Activated CD8-positive, alpha-beta T cell treated with anti-CD3 and anti-CD28 coated beads, Interleukin-2, amount 10 ng/mL, durations not matched to agents 7 days and 5 days (primary cell): Measurements from ENCODE around the gene RNPS1. TPM values are rescaled to one million over a fixed set of nuclear protein-coding genes. Genes with fewer than 3 reads are reported as not detected.

Experiments
- ATAC-seq: fragments of 150-1000 bp; cut with Tn5 transposase; one replicate; pipeline ENCODE4 v1.10.0; 2021; ENCODE audit warnings: moderate library complexity
- CTCF ChIA-PET: fragments of 350-600 bp; sonication (Branson Sonifier 250); formaldehyde crosslinking; loops from one replicate; lab custom pipeline; 2021; ENCODE audit warnings: antibody characterized with exemption; lab: Charles Lee
- POLR2A ChIA-PET: fragments of 350-600 bp; sonication (Branson Sonifier 250); formaldehyde crosslinking; loops from one replicate; lab custom pipeline; 2021; ENCODE audit warnings: antibody characterized with exemption; lab: Charles Lee
- DNase-seq: peaks from one replicate; pipeline ENCODE4 v3.0.0-alpha.2; 2020
- H3K27ac Mint-ChIP-seq: one replicate; pipeline ENCODE4 v1.8.0; 2021; ENCODE audit warnings: mild to moderate bottlenecking, mixed read lengths
- H3K27me3 Mint-ChIP-seq: one replicate; pipeline ENCODE4 v1.8.0; 2021; ENCODE audit warnings: low read depth, mixed read lengths
- H3K36me3 Mint-ChIP-seq: one replicate; pipeline ENCODE4 v1.8.0; 2021; ENCODE audit warnings: low read depth, mixed read lengths
- H3K4me1 Mint-ChIP-seq: one replicate; pipeline ENCODE4 v1.8.0; 2021; ENCODE audit warnings: low read depth, mixed read lengths
- H3K4me3 Mint-ChIP-seq: one replicate; pipeline ENCODE4 v1.8.0; 2021; ENCODE audit warnings: mild to moderate bottlenecking, mixed read lengths
- H3K9me3 Mint-ChIP-seq: one replicate; pipeline ENCODE4 v1.8.0; 2022; ENCODE audit warnings: mixed read lengths; ENCODE audit not compliant: insufficient read depth
- total RNA-seq, 2 experiments: library from RNA; stranded (reverse); gene quantifications; one replicate each; pipeline ENCODE4 v1.2.3, GENCODE V29; 2021

Gene RNPS1
- total RNA-seq, 2 experiments from 2014 or later: 260 to 268 TPM

DNA sequence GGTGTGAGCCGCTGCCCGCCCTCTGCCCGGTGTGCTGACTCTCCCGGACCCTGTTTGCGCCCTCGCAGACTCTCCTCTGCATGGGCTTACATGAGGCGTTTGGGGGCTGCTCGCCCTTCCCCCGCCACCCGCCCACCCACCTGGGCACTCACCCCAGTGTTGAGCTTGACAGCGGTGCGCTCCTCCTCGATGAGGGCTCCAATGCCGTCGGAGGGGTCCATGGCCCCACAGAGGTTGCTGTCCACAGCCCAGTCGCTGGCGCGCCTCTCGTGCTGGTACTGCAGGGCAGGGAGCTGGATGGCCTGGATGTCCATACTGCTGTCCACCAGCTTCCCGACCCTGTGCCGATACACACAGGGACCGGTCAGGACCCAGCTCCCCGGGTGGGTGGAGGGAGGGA lies 21.4 kb upstream of the RNPS1 start:
- DNase-seq (no peak), ATAC-seq (no peak)
- CTCF ChIA-PET: no interaction called here
- no peak overlapping the region for H3K4me3 Mint-ChIP-seq
- POLR2A ChIA-PET: interaction anchor here (1.3 kb wide), 1 partner anchor 9 kb away, joined by 3 read pairs; no protein-coding TSS in a partner anchor
- H3K36me3 Mint-ChIP-seq: no peaks in the 10 kb centered on the region
- H3K4me1 Mint-ChIP-seq: no peaks in the 10 kb centered on the region
- H3K27ac Mint-ChIP-seq: no peak overlapping the region
- no peaks in the 10 kb centered on the region for H3K9me3 Mint-ChIP-seq
- H3K27me3 Mint-ChIP-seq: no peaks in the 10 kb centered on the region

- Mint-ChIP-seq H3K9me3 (no peaks in the 10 kb centered on the region), H3K27me3 (no peaks in the 10 kb centered on the region), H3K4me1 (no peaks in the 10 kb centered on the region), H3K4me3 (no peak overlapping the region), H3K27ac (no peak overlapping the region), H3K36me3 (no peaks in the 10 kb centered on the region)
- CTCF ChIA-PET: no interaction called here
- no peak for DNase-seq
- ATAC-seq: no peak
- POLR2A ChIA-PET: interaction anchor here (1.3 kb wide), 1 partner anchor 9 kb away, joined by 3 read pairs; no protein-coding TSS in a partner anchor
Measured at GRCh38 chr16:2288726-2289125, 20.8 kb upstream of the RNPS1 start.

DNA sequence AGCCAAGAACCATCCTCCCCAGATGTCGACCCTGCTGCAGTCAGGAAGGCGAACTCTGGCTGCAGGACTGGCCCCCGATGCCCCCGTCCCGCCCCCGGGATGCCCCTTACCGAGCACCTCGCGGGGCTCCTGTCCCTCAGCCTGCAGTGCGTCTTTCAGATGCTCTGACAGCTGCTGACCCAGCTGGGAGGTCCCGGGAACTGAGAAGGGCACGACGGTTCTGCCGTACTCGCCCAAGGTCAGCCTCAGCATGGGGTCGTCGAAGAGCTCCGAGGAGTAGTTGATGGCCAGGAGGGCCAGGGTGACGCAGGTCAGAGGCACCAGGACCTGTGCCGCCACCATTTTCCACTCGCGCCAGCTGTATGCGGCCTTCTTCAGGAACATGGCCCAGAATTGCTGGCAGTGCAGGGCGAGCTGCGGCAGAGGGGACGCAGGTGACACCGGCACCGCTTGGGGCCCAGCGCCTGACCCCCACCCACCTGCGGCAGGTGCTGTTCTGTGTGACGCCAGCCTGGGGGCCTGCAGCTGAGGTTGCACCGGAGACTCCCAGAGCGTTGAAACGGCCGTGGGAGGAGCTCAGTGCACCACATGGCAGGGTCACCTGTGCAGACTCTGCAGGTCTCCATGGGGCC lies 20.1 kb upstream of the RNPS1 start:
- ATAC-seq (no peak), DNase-seq (no peak)
- Mint-ChIP-seq H3K36me3 (no peaks in the 10 kb centered on the region), H3K9me3 (no peaks in the 10 kb centered on the region), H3K27me3 (no peaks in the 10 kb centered on the region), H3K4me3 (no peak overlapping the region), H3K4me1 (no peaks in the 10 kb centered on the region), H3K27ac (no peak overlapping the region)
- ChIA-PET POLR2A (interaction anchor here (1.3 kb wide), 1 partner anchor 8 kb away, joined by 3 read pairs; no protein-coding TSS in a partner anchor), CTCF (no interaction called here)

DNA sequence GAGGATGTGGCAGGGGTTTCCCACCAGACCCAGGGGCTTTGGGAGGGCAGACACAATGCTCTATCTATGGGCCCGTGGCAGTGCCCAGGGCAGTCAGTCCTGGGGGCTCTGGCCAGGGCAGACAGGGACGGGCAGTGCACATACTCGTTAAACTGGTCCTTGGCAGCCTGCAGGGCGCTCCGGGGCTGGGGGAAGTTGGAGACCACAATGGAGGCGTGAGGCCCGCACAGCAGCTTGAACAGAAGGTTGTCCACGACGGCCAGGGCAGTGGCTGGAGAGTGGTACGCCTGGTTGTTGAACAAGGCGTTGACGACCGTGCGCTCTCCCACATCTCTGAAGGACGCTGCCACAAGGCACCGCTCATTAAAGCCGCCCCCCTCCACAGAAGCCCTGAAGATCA lies 18.6 kb upstream of the RNPS1 start:
- ATAC-seq: no peak

GRCh38 chr16:2285731-2286191 lies 17.8 kb upstream of the RNPS1 start:
- ATAC-seq (no peak), DNase-seq (no peak)
- H3K27me3 Mint-ChIP-seq: no peaks in the 10 kb centered on the region
- H3K9me3 Mint-ChIP-seq: no peaks in the 10 kb centered on the region
- no peak overlapping the region for H3K4me3 Mint-ChIP-seq
- H3K4me1 Mint-ChIP-seq: no peaks in the 10 kb centered on the region
- no peaks in the 10 kb centered on the region for H3K36me3 Mint-ChIP-seq
- H3K27ac Mint-ChIP-seq: no peak overlapping the region
- ChIA-PET POLR2A (no interaction called here), CTCF (no interaction called here)

More for the DNA sequence above, 18.6 kb upstream of the RNPS1 start:
- no peaks in the 10 kb centered on the region for H3K36me3 Mint-ChIP-seq
- H3K4me1 Mint-ChIP-seq: no peaks in the 10 kb centered on the region
- H3K27me3 Mint-ChIP-seq: no peaks in the 10 kb centered on the region
- ChIA-PET CTCF (no interaction called here), POLR2A (no interaction called here)
- H3K27ac Mint-ChIP-seq: no peak overlapping the region
- no peak for DNase-seq
- H3K4me3 Mint-ChIP-seq: no peak overlapping the region
- no peaks in the 10 kb centered on the region for H3K9me3 Mint-ChIP-seq

- Mint-ChIP-seq H3K4me3 (no peak overlapping the region), H3K27ac (no peak overlapping the region), H3K4me1 (no peaks in the 10 kb centered on the region), H3K9me3 (no peaks in the 10 kb centered on the region), H3K36me3 (no peaks in the 10 kb centered on the region), H3K27me3 (no peaks in the 10 kb centered on the region)
- ChIA-PET POLR2A (no interaction called here), CTCF (no interaction called here)
- ATAC-seq (no peak), DNase-seq (no peak)
Measured at GRCh38 chr16:2284797-2285576, 17.1 kb upstream of the RNPS1 start.

GRCh38 chr16:2284001-2284770 lies 16.3 kb upstream of the RNPS1 start:
- H3K36me3 Mint-ChIP-seq: no peaks in the 10 kb centered on the region
- no peak overlapping the region for H3K27ac Mint-ChIP-seq
- no peak for ATAC-seq
- H3K4me1 Mint-ChIP-seq: no peaks in the 10 kb centered on the region
- no peak for DNase-seq
- ChIA-PET POLR2A (no interaction called here), CTCF (no interaction called here)
- no peaks in the 10 kb centered on the region for H3K27me3 Mint-ChIP-seq
- no peak overlapping the region for H3K4me3 Mint-ChIP-seq
- no peaks in the 10 kb centered on the region for H3K9me3 Mint-ChIP-seq

DNA sequence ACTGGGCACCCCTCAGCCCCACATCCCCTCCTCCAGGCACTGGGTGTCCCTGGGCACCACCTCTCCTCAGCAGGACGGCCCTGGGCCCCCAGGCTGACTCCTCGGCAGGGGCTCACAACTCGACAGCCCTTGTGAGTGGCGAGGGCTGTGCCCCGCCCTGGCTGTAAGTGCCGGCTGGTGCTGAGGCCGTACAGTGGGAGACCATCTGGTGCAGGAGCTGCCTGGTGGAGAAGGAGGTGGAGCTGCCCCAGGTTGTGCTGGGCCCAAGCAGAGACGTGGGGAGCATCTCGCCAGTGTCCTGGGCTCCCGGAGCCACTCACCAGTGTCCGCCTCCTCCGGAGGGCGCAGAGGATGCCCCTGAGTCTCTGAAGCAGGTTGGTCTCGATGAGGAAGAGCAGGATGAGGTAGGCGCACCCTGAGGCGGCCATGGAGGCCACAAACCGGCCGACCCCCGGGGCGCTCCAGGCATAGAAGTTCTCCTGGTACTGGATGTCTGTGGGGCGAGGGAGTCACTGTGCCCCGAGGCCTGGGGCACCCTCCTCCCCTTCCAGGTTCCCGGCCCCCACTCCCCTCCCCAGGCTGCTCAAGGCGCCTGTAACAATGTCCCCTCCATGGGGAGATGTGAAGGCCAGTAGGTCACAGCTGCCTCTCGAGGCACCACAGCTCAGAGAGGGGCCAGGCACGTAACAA lies 15.1 kb upstream of the RNPS1 start:
- ChIA-PET POLR2A (interaction anchor here (1.0 kb wide), 1 partner anchor 9 kb away, joined by 3 read pairs; no protein-coding TSS in a partner anchor), CTCF (no interaction called here)
- H3K36me3 Mint-ChIP-seq: no peaks in the 10 kb centered on the region
- no peak overlapping the region for H3K4me3 Mint-ChIP-seq
- DNase-seq (no peak), ATAC-seq (no peak)
- H3K27ac Mint-ChIP-seq: no peak overlapping the region
- no peaks in the 10 kb centered on the region for H3K27me3 Mint-ChIP-seq
- no peaks in the 10 kb centered on the region for H3K9me3 Mint-ChIP-seq
- H3K4me1 Mint-ChIP-seq: no peaks in the 10 kb centered on the region

DNA sequence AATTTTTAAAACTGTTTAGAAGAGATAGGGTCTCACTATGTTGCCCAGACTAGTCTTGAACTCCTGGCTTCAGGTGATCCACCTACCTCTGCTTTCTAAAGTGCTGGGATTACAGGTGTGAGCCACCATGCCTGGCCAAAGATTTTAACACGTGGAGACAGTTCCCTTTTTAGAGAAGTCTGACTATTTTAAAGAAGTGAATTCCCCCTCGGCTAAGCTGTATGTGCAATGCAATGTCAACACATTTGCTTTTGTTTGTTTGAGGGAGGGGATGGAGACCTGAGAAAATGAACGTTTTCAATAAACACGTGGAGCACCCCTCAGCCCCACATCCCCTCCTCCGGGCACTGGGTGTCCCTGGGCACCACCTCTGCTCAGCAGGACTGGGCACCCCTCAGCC lies 14.3 kb upstream of the RNPS1 start:
- POLR2A ChIA-PET: interaction anchor here (1.0 kb wide), 1 partner anchor 9 kb away, joined by 3 read pairs; no protein-coding TSS in a partner anchor
- H3K27ac Mint-ChIP-seq: no peak overlapping the region
- CTCF ChIA-PET: no interaction called here
- H3K36me3 Mint-ChIP-seq: no peaks in the 10 kb centered on the region
- ATAC-seq (no peak), DNase-seq (no peak)
- H3K4me3 Mint-ChIP-seq: no peak overlapping the region
- H3K27me3 Mint-ChIP-seq: no peaks in the 10 kb centered on the region
- no peaks in the 10 kb centered on the region for H3K9me3 Mint-ChIP-seq
- H3K4me1 Mint-ChIP-seq: no peaks in the 10 kb centered on the region

GRCh38 chr16:2280981-2281542 lies 13.1 kb upstream of the RNPS1 start:
- no peak for DNase-seq
- CTCF ChIA-PET: interaction anchor here (1.4 kb wide), 1 partner anchor 59 kb away, joined by 3 read pairs; the partner anchor contains the start of gene ABCA3
- no peak overlapping the region for H3K4me3 Mint-ChIP-seq
- no peaks in the 10 kb centered on the region for H3K4me1 Mint-ChIP-seq
- H3K9me3 Mint-ChIP-seq: no peaks in the 10 kb centered on the region
- H3K27me3 Mint-ChIP-seq: no peaks in the 10 kb centered on the region
- no peak overlapping the region for H3K27ac Mint-ChIP-seq
- H3K36me3 Mint-ChIP-seq: no peaks in the 10 kb centered on the region
- no peak for ATAC-seq
- POLR2A ChIA-PET: interaction anchor here (0.6 to 1.4 kb wide), 2 partner anchors 232 to 672 kb away, joined by 3 to 5 read pairs; no protein-coding TSS in a partner anchor

GRCh38 chr16:2280461-2280860 lies 12.5 kb upstream of the RNPS1 start:
- POLR2A ChIA-PET: interaction anchor here (1.1 to 1.4 kb wide), 2 partner anchors 8 to 233 kb away, joined by 3 read pairs; no protein-coding TSS in a partner anchor
- no peaks in the 10 kb centered on the region for H3K36me3 Mint-ChIP-seq
- H3K4me1 Mint-ChIP-seq: no peaks in the 10 kb centered on the region
- no peak for ATAC-seq
- CTCF ChIA-PET: interaction anchor here (1.4 kb wide), 1 partner anchor 60 kb away, joined by 3 read pairs; the partner anchor contains the start of gene ABCA3
- no peak overlapping the region for H3K27ac Mint-ChIP-seq
- H3K4me3 Mint-ChIP-seq: no peak overlapping the region
- H3K9me3 Mint-ChIP-seq: no peaks in the 10 kb centered on the region
- no peaks in the 10 kb centered on the region for H3K27me3 Mint-ChIP-seq
- DNase-seq: no peak
